NOMO-1 (cell line): ENCODE data around the gene CREBL2.
"Not testable (repeated sequence)": the region's sequence is repeated elsewhere in the genome, so short reads cannot be mapped to it uniquely, and the experiment has no call there.

Experiments
- DNase-seq, 2 experiments: peaks; one replicate each; lab custom pipeline; 2025; ENCODE audit not compliant: unreplicated experiment in 2 of 2; lab: John Stamatoyannopoulos, UW

CREBL2 gene

GRCh38 chr12:12628013-12628412, 16.3 kb downstream of the CREBL2 start:
- no peak for DNase-seq

- DNase-seq, result no peak
Measured at GRCh38 chr12:12630850-12631249, 19.2 kb downstream of the CREBL2 start.

DNA sequence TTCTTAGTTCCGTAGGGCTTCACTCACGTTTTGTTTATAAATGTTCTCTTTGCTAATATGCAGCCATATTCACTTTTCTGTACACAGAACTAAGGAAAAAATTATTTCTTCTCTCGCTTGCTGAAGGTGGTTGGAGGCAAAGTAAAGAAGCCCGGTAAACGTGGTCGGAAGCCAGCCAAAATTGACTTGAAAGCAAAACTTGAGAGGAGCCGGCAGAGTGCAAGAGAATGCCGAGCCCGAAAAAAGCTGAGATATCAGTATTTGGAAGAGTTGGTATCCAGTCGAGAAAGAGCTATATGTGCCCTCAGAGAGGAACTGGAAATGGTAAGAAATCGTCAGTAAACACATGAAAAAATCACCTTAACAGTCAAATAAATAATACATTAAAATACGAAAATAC, 24.0 kb downstream of the CREBL2 start:
- no peak for DNase-seq

- DNase-seq, result peak in 1 of 2 experiments; percentile 72
Measured at GRCh38 chr12:12636641-12637040, 25.0 kb downstream of the CREBL2 start.

DNA sequence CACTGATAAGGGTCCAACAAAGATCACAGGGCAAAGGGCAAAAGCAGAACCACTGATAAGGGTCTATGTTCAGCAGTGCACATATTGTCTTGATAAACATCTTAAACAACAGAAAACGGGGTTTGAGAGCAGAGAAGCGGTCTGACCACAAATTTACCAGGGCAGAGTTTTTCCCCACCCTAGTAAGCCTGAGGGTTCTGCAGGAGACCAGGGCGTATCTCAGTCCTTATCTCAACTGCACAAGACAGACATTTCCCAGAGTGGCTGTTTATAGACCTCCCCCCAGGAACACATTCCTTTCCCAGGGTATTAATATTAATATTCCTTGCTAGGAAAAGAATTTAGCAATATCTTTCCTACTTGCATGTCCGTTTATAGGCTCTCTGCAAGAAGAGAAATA, 28.3 kb downstream of the CREBL2 start:
- DNase-seq, result not testable (repeated sequence)

DNA sequence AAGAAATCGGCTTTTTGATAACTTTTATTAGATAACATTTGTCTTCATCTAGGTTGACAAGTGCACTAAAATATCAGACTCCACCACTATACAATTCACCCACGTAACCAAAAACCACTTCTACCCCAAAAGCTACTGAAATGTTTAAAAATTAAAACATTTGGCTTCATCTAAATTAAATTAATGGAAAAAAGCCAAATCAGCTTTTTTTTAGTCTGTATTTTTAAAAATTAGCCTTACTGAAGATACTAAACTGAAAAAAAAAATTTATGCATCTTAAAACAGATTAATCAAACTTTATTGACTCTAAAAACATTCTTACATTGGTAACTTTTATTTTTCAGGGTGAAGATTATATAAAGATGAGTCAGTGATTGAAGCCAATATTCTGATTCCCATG, 30.0 kb downstream of the CREBL2 start:
- no peak for DNase-seq

GRCh38 chr12:12642916-12643315, 31.2 kb downstream of the CREBL2 start:
- DNase-seq, result no peak

DNA sequence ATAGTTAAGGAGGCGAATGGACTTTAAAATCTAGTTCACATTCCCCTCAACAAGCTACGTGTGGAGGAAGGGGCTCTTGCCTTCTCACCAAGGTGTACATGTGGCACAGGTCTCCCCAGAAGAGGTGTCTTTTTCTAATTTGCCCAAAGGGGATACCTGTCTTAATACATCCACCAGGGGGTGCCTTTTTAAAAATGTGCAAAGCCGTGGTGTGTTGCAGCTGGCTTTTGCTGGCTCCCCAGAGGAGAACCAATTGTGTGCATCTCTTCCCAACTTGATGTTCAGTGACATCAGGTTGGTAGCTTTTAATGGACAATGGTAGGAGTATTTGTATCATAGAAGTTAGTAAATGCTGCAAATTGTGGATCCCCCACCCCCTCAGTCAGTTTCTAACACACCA, 33.8 kb downstream of the CREBL2 start:
- no peak for DNase-seq

DNA sequence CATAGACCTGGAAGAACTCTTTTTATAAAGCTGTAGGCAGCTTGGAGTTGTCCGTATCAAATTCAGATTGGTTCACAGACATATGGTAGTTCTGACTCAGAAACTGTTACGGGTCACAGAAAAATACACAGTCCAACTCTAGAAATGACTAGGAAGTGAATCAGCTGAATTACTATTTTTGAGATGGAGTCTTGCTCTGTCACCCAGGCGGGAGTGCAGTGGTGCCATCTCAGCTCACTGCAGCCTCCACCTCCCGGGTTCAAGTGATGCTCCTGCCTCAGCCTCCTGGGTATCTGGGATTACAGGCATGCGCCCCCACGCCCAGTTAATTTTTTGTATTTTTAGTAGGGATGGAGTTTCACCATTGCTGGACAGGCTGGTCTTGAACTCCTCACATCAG, 34.3 kb downstream of the CREBL2 start:
- DNase-seq, result not testable (repeated sequence)

DNA sequence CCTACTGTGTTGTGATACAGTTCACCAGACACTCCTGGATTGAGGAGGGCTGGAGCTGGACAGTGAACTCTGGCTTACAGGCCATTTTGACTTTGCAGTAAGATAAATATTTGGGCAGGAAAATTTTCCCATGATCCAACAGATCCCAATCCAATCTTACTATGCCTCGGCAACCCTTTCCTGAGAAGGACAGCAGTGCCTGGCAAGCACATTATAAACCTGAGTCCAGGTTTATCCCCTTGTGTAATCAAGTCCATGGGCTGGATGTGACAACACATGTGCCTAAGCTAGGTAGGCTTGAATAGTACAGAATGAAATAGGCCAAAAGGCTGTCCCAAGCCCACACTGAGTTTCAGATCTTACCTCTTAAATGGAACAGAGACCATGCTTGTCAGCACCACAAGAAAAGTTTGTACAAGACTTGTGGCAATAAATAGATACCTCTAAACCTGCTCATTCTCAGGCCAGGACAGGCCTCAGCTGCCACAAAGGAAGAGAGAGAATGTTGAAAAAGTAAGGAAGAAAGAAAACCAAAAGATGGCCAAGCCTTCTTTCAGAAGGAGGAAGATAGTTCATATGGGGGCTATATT, 34.9 kb downstream of the CREBL2 start:
- no peak for DNase-seq

GRCh38 chr12:12648284-12648683, 36.6 kb downstream of the CREBL2 start:
- DNase-seq, result no peak

DNA sequence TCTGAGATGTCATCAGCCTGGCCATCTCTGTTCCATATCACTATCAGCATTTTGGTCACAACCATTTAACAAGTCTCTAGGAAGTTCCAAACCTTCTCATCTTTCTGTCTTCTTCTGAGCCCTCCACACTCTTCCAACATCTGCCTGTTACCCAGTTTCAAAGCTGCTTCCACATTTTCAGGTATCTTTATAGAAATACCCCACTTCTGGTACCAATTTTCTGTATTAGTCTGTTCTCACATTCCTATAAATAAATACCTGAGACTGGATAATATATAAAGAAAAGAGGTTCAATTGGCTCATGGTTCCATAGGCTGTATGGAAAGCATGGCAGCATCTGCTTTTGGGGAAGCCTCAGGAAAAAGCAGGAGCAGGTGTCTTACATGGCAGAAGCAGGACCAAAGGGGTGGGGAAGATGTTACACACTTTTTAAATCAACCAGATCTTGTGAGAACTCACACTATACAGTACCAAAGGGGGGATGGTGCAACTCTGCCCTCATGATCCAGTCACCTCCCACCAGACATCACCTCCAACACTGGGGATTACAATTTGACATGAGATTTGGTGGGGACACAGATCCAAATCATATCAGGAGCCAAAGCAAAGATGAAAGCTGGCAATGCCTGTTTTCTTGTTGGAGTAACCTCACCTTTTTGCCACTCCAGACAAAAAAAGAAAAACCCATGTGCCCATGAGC, 37.4 kb downstream of the CREBL2 start:
- no peak for DNase-seq

GRCh38 chr12:12651752-12652151, 40.1 kb downstream of the CREBL2 start:
- DNase-seq, result no peak

- DNase-seq, result not testable (repeated sequence)
Measured at GRCh38 chr12:12652704-12653103, 41.0 kb downstream of the CREBL2 start.

DNA sequence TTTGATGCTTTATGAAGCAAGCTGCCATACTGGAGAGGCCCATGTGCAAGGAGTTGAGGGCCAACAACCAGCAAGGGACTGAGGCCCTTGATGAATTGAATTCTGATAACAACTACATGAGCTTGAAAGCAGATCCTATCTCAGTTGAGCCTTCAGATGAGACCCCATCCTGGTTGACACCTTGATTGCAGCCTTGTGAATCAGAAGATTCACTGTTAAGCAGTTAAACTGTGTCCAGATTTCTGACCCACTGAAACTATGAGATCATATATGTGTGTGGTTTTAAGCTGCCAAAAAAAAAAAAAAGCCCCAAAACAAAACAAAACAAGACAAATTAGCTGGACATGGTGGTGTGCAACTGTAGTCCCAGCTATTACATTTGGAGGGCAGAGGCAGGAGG, 42.2 kb downstream of the CREBL2 start:
- DNase-seq, result no peak

DNA sequence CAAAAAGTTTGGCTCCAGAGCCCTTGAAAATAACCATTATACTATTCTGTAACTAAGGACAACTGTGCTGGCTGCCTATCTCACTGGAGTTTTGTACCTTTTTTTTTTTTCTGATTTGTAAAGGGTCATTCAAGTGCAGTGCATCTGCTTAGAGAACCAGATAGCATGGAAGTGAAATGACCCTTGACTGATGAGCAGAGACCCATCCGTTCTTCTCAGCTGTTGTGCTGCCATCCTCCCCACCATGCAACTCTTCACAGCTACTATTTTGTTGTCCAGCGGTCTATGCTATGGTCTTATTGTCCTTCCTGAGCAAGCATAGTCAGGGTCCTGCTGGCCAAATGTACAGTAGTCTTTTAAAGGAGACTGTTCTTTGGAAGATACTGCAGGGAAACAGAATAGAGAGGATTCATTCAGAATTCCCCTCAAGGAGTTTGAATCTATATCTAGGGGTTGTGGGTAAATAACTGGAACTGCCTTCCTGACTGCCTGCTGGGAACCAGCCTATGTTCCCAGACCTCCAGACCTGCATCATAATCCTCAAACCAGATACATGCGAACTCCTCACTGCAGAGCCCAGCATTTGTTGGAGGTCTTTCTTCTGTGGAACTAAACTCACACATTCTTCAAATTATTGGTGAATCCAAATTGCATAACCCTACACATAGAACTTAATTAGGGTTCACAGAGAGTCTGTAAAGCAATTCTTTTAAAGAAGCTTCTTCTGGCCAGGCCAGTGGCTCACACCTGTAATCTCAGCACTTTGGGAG, 43.2 kb downstream of the CREBL2 start:
- DNase-seq, result no peak

- DNase-seq, result no peak
Measured at GRCh38 chr12:12660201-12660600, 48.5 kb downstream of the CREBL2 start.

- DNase-seq, result no peak
Measured at GRCh38 chr12:12661086-12661856, 49.6 kb downstream of the CREBL2 start.

DNA sequence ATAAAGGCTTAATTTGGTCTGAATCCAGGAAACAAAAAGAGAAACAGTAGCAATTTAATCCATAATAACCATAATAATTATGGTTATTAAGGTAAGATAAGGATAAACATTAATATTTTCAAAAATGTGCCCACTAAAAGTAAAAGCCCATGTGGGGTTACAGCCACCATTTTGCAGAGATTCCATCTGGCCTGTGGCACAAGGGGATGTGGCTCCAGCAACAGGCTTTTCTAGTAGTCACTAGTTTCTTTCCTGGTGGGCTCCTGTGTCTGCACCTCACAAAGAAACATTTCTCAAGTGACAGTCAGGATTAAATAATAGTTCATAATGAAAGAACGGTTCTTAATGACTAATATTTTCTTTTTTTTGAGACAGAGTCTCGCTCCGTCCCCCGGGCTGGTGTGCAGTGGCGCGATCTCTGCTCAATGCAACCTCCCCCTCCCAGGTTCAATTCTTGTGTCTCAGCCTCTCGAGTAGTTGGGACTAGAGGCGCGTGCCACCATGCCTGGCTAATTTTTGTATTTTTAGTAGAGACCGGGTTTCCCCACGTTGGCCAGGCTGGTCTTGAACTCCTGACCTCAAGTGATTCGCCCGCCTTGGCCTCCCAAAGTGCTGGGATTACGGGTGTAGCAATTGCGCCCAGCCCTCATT, 52.1 kb downstream of the CREBL2 start:
- no peak for DNase-seq

GRCh38 chr12:12665194-12665593, 53.5 kb downstream of the CREBL2 start:
- DNase-seq, result no peak

GRCh38 chr12:12668005-12668404, 56.3 kb downstream of the CREBL2 start:
- DNase-seq, result no peak
